CD14-positive monocyte (primary cell): ENCODE measurements around the gene GPS2. TPM values are rescaled to one million over a fixed set of nuclear protein-coding genes. Genes with fewer than 3 reads are reported as not detected.

Source experiments
- DNase-seq, 3 donors: peaks; one replicate each; pipeline ENCODE4 v3.0.0-alpha.2; 2011 to 2022
- H2AFZ ChIP-seq: 2 replicates; pipeline ENCODE4 v1.6.0; 2012; ENCODE audit warnings: mild to moderate bottlenecking, low read depth, low read length, inconsistent platforms; ENCODE audit not compliant: insufficient read depth, poor library complexity, severe bottlenecking
- H3K27ac ChIP-seq, 2 donors: 1 replicate in 1 of 2; 2 replicates in 1 of 2; pipeline ENCODE4 v1.5.1; 2012 to 2013; ENCODE audit warnings: low read length in 2 of 2, control low read depth in 1 of 2, inconsistent platforms in 1 of 2, low read depth in 1 of 2, mild to moderate bottlenecking in 1 of 2
- H3K27me3 ChIP-seq, 2 donors: one replicate each; pipeline versions ENCODE4 v1.6.0 to v1.6.1; 2011 to 2013; ENCODE audit warnings: low read length in 2 of 2; ENCODE audit not compliant: control insufficient read depth in 2 of 2, insufficient read depth in 2 of 2
- H3K36me3 ChIP-seq, 2 donors: replicated peaks in 1 of 2; 1 replicate in 1 of 2; 2 replicates in 1 of 2; pipeline versions ENCODE4 v1.5.1 to v1.6.1; 2012 to 2013; ENCODE audit warnings: low read length in 2 of 2, control low read depth in 1 of 2, inconsistent platforms in 1 of 2, mild to moderate bottlenecking in 1 of 2; ENCODE audit not compliant: insufficient read depth in 2 of 2, control insufficient read depth in 1 of 2
- H3K4me1 ChIP-seq, 2 donors: 1 replicate in 1 of 2; 2 replicates in 1 of 2; pipeline versions ENCODE4 v1.5.1 to v1.6.1; 2012 to 2013; ENCODE audit warnings: low read length in 2 of 2, control low read depth in 1 of 2, inconsistent platforms in 1 of 2, mild to moderate bottlenecking in 1 of 2, moderate library complexity in 1 of 2; ENCODE audit not compliant: insufficient read depth in 2 of 2, control insufficient read depth in 1 of 2
- H3K4me2 ChIP-seq: replicated peaks from 2 replicates; pipeline ENCODE3; 2012; ENCODE audit warnings: low read length, moderate library complexity, mild to moderate bottlenecking; ENCODE audit not compliant: poor library complexity, severe bottlenecking; ENCODE audit errors: extremely low read depth
- H3K4me3 ChIP-seq, 3 experiments: fragments of 200-600 bp in 1 of 3; sonication (generic) in 1 of 3; replicated peaks in 1 of 3; 1 replicate in 2 of 3; 2 replicates in 1 of 3; pipeline ENCODE4 v1.5.1; 2011 to 2013; ENCODE audit warnings: low read length in 3 of 3, mild to moderate bottlenecking in 3 of 3, control low read depth in 2 of 3, low read depth in 2 of 3, inconsistent platforms in 1 of 3, moderate library complexity in 1 of 3
- H3K79me2 ChIP-seq: 2 replicates; pipeline ENCODE4 v1.6.0; 2012; ENCODE audit warnings: mild to moderate bottlenecking, control low read depth, inconsistent platforms, low read length, moderate library complexity; ENCODE audit not compliant: insufficient read depth
- H3K9ac ChIP-seq: 2 replicates; pipeline ENCODE4 v1.6.0; 2017; ENCODE audit warnings: low read length, mild to moderate bottlenecking; ENCODE audit not compliant: insufficient read depth, poor library complexity, severe bottlenecking
- H3K9me3 ChIP-seq, 2 donors: replicated peaks in 1 of 2; 1 replicate in 1 of 2; 2 replicates in 1 of 2; pipeline versions ENCODE4 v1.5.1 to v1.6.1; 2012 to 2013; ENCODE audit warnings: low read length in 2 of 2, control low read depth in 1 of 2; ENCODE audit not compliant: control insufficient read depth in 1 of 2, insufficient read depth in 1 of 2
- H4K20me1 ChIP-seq: 2 replicates; pipeline ENCODE4 v1.6.0; 2012; ENCODE audit warnings: mild to moderate bottlenecking, low read length, control low read depth, moderate library complexity; ENCODE audit not compliant: insufficient read depth
- H3K27ac Mint-ChIP-seq, 7 donors: one replicate each; pipeline ENCODE4 v1.8.0; 2020; ENCODE audit warnings: mild to moderate bottlenecking in 7 of 7, mixed read lengths in 7 of 7, moderate library complexity in 6 of 7, inconsistent platforms in 2 of 7
- H3K27me3 Mint-ChIP-seq, 3 donors: one replicate each; pipeline ENCODE4 v1.8.0; 2021 to 2022; ENCODE audit warnings: low read depth in 3 of 3, mild to moderate bottlenecking in 3 of 3, mixed read lengths in 3 of 3, moderate library complexity in 3 of 3, inconsistent platforms in 1 of 3
- H3K36me3 Mint-ChIP-seq, 2 donors: one replicate each; pipeline ENCODE4 v1.8.0; 2020; ENCODE audit warnings: mixed read lengths in 2 of 2, inconsistent platforms in 1 of 2, mild to moderate bottlenecking in 1 of 2
- H3K4me1 Mint-ChIP-seq: one replicate; pipeline ENCODE4 v1.8.0; 2020; ENCODE audit warnings: mild to moderate bottlenecking, mixed read lengths
- H3K4me3 Mint-ChIP-seq, 2 donors: one replicate each; pipeline ENCODE4 v1.8.0; 2020; ENCODE audit warnings: mild to moderate bottlenecking in 2 of 2, mixed read lengths in 2 of 2, moderate library complexity in 1 of 2
- H3K9me3 Mint-ChIP-seq, 7 donors: one replicate each; pipeline ENCODE4 v1.8.0; 2020 to 2022; ENCODE audit warnings: mixed read lengths in 7 of 7, mild to moderate bottlenecking in 6 of 7, moderate library complexity in 6 of 7, inconsistent platforms in 2 of 7
- CTCF ChIP-seq: fragments of 200-600 bp; IDR thresholded peaks from one replicate; pipeline ENCODE4 v1.8.0; 2022; ENCODE audit warnings: antibody characterized with exemption, mild to moderate bottlenecking
- WGBS: methylation state at CpG from one replicate; pipeline ENCODE4 v1.1.5; 2013; ENCODE audit warnings: missing lambda C conversion rate; ENCODE audit not compliant: insufficient coverage; 5-methylcytosine and 5-hydroxymethylcytosine counted together
- intact Hi-C, 2 donors: fragments of 100-400 bp; cut with micrococcal nuclease; formaldehyde crosslinking; loops; one replicate each; pipeline versions ENCODE4 v1.15.0 to v1.15.1; 2023
- polyA plus RNA-seq, 3 donors: library from polyadenylated mRNA; depleted of rRNA in 1 of 3; unstranded in 2 of 3; stranded (reverse) in 1 of 3; fragments of 300-500 nt in 2 of 3; fragments of >200 nt in 1 of 3; fragmentation: Illumina TruSeq in 2 of 3; gene quantifications; 1 replicate in 2 of 3; 2 replicates in 1 of 3; pipeline ENCODE4 v1.2.3, GENCODE V29; 2012 to 2021

Gene GPS2
- polyA plus RNA-seq, 3 donors, result 53.5 to 162 (median 59.6) TPM

- Histone ChIP-seq H3K4me1 (peaks cover 30% of the 10 kb centered on the region in 2 donors), H2AFZ (no peak overlapping the region)
These were observed 6.3 kb downstream of the GPS2 start for GRCh38 chr17:7308625-7309433.

More at GRCh38 chr17:7308625-7309433, 6.3 kb downstream of the GPS2 start:
- peaks cover 35% of the 10 kb centered on the region for H3K4me1 Mint-ChIP-seq
- H3K9me3 Mint-ChIP-seq, result no peaks in the 10 kb centered on the region
- Histone ChIP-seq H4K20me1 (peaks cover 58% of the 10 kb centered on the region), H3K4me3 (peak overlapping the region; percentile 66 to 97 (median 72)), H3K9me3 (no peaks in the 10 kb centered on the region), H3K36me3 (peaks cover 44 to 45% of the 10 kb centered on the region in 2 donors), H3K27ac (peak overlapping the region; percentile 95 to 96), H3K4me2 (peak overlapping the region; percentile 87), H3K27me3 (no peaks in the 10 kb centered on the region), H3K79me2 (peaks cover 58% of the 10 kb centered on the region), H3K9ac (peak overlapping the region; percentile 93)
- TF ChIP-seq CTCF, result no peak
- peak overlapping the region; percentile 94 to 98 (median 98) for H3K27ac Mint-ChIP-seq
- intact Hi-C loops, result loop anchor here (2.0 to 10.0 kb wide), 5 partner anchors 20 to 376 kb away; partner anchors contain the start of genes PHF23 (in 2 of the 2), CTDNEP1 (in 1 of the 2), ELP5 (in 1 of the 2) and MPDU1 (in 1 of the 2)
- H3K27me3 Mint-ChIP-seq, result peaks cover 0 to 2% (median 0%) of the 10 kb centered on the region in 3 donors
- peaks cover 44 to 48% of the 10 kb centered on the region in 2 donors for H3K36me3 Mint-ChIP-seq
- 0% methylated on average over 5 of the region's 14 CpGs for WGBS
- DNase-seq, result peak; percentile 74 to 96 (median 85)
- H3K4me3 Mint-ChIP-seq, result peak overlapping the region; percentile 85 to 93
